ENCODE data around the gene HNF4A.
A peak's percentile ranks its signal among the peaks of the same experiment; 100 is the strongest.
"Not testable (repeated sequence)": the region's sequence is repeated elsewhere in the genome, so short reads cannot be mapped to it uniquely, and the experiment has no call there.

HNF4A gene

GRCh38 chr20:44355498-44356352 is at the start of gene HNF4A:
Gene HNF4A (plus strand): TSS chr20:44355699. CDS start chr20:44355805, 106 bp downstream.
- DNase-seq, result no peak

- DNase-seq, result no peak
Observed at GRCh38 chr20:44306927-44307326, 48.6 kb upstream of the HNF4A start.

GRCh38 chr20:44309763-44310663 is 45.5 kb upstream of the HNF4A start:
- DNase-seq, result no peak

- peak; percentile 96 to 97 for DNase-seq
Observed at GRCh38 chr20:44310664-44311639, 44.5 kb upstream of the HNF4A start, which contains the start of gene FITM2. Gene FITM2 (minus strand): TSS chr20:44311202. CDS start chr20:44311148, 54 bp downstream.

- DNase-seq, result no peak
Observed at GRCh38 chr20:44314870-44315269, 40.6 kb upstream of the HNF4A start.

GRCh38 chr20:44319839-44320422 is 35.6 kb upstream of the HNF4A start:
- DNase-seq, result no peak

GRCh38 chr20:44324343-44324742 is 31.2 kb upstream of the HNF4A start:
- DNase-seq, result no peak

- DNase-seq, result peak; percentile 10 to 14
Observed at GRCh38 chr20:44326391-44327159, 28.9 kb upstream of the HNF4A start.

GRCh38 chr20:44327748-44328147 is 27.8 kb upstream of the HNF4A start:
- not testable (repeated sequence) for DNase-seq

- DNase-seq, result no peak
Observed at GRCh38 chr20:44328428-44328827, 27.1 kb upstream of the HNF4A start.

- DNase-seq, result no peak
Observed at GRCh38 chr20:44331201-44331600, 24.3 kb upstream of the HNF4A start.

GRCh38 chr20:44334306-44334705 is 21.2 kb upstream of the HNF4A start:
- DNase-seq, result no peak

GRCh38 chr20:44334709-44335108 is 20.8 kb upstream of the HNF4A start:
- DNase-seq, result no peak

- DNase-seq, result no peak
Observed at GRCh38 chr20:44335675-44336074, 19.8 kb upstream of the HNF4A start.

GRCh38 chr20:44336086-44336485 is 19.4 kb upstream of the HNF4A start:
- no peak for DNase-seq

- no peak for DNase-seq
Observed at GRCh38 chr20:44336725-44337380, 18.6 kb upstream of the HNF4A start, which contains the start of gene R3HDML. Gene R3HDML (plus strand): TSS chr20:44337043. CDS start chr20:44337158, 115 bp downstream.

GRCh38 chr20:44342248-44342647 is 13.3 kb upstream of the HNF4A start:
- DNase-seq, result no peak

GRCh38 chr20:44343162-44343675 is 12.3 kb upstream of the HNF4A start:
- DNase-seq, result no peak

- DNase-seq, result no peak
Observed at GRCh38 chr20:44344723-44345122, 10.8 kb upstream of the HNF4A start.

GRCh38 chr20:44345147-44345546 is 10.4 kb upstream of the HNF4A start:
- DNase-seq, result no peak
